HCT116 (cell line): ENCODE results near the gene FASN.

ENCODE experiments used
- EZH2 ChIP-seq: fragments of 200-600 bp; sonication (generic); IDR thresholded peaks from 2 replicates; pipeline ENCODE4 v1.6.1; 2017; ENCODE audit warnings: antibody characterized with exemption, mixed run types
- TCF7L2 ChIP-seq: IDR thresholded peaks from 2 replicates; pipeline ENCODE4 v1.7.0; 2011; ENCODE audit warnings: borderline replicate concordance, inconsistent platforms; ENCODE audit not compliant: insufficient read depth, insufficient read length; ENCODE audit errors: extremely low read depth

- no peak for TF ChIP-seq EZH2
- TF ChIP-seq TCF7L2: no peak
These were observed 61.9 kb downstream of the FASN start for GRCh38 chr17:82035956-82036633.
